ENCODE measurements around the gene MAGOH. TPM values are rescaled to one million over a fixed set of nuclear protein-coding genes. Genes with fewer than 3 reads are reported as not detected.

Gene MAGOH
- total and polyA plus RNA-seq, 8 donors = 31.8 to 88.3 (median 76.8) TPM

GRCh38 chr1:53241828-53242227 is 3.5 kb upstream of the MAGOH start:
- peaks cover 10 to 15% of the 10 kb centered on the region in 2 donors for H3K4me1 ChIP-seq
- no peak for ATAC-seq
- H3K36me3 ChIP-seq = peaks cover 0 to 11% of the 10 kb centered on the region in 2 donors
- no peak overlapping the region for H3K4me3 ChIP-seq
- H3K27ac ChIP-seq = no peak overlapping the region
- no peak for DNase-seq
- TF ChIP-seq, protein P1, sequence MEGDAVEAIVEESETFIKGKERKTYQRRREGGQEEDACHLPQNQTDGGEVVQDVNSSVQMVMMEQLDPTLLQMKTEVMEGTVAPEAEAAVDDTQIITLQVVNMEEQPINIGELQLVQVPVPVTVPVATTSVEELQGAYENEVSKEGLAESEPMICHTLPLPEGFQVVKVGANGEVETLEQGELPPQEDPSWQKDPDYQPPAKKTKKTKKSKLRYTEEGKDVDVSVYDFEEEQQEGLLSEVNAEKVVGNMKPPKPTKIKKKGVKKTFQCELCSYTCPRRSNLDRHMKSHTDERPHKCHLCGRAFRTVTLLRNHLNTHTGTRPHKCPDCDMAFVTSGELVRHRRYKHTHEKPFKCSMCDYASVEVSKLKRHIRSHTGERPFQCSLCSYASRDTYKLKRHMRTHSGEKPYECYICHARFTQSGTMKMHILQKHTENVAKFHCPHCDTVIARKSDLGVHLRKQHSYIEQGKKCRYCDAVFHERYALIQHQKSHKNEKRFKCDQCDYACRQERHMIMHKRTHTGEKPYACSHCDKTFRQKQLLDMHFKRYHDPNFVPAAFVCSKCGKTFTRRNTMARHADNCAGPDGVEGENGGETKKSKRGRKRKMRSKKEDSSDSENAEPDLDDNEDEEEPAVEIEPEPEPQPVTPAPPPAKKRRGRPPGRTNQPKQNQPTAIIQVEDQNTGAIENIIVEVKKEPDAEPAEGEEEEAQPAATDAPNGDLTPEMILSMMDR (IDR thresholded peaks at IDR 0.05) = no peak
- intact Hi-C loops (cut with DNase I) = no loop called here
- no peaks in the 10 kb centered on the region for H3K27me3 ChIP-seq
- no peaks in the 10 kb centered on the region for H3K9me3 ChIP-seq

DNA sequence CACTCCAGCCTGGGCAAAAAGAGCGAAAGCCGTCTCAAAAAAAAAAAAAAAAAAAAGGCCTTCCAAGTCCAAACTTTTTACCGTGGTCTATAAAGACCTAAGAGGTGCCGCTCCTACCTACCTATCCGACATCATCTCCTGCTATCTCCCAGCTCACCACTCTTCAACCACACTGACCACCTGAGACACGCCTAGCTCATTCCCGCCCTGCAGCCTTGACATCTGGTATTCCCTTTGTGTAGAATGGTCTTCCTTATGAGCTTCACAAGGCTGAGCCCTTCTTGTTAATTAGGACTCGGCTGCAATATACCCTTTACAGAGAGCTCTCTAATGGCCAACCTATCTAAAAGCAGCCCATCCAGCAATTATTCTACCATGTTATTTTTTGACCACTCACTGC is 680 bp downstream of the MAGOH start:
- ATAC-seq (no peak), DNase-seq (no peak)
- peak overlapping the region in 1 of 2 donors; percentile 80 for H3K27ac ChIP-seq
- H3K27me3 ChIP-seq = no peaks in the 10 kb centered on the region
- no peaks in the 10 kb centered on the region for H3K9me3 ChIP-seq
- H3K36me3 ChIP-seq = peaks cover 4 to 38% of the 10 kb centered on the region in 2 donors
- peaks cover 10 to 31% of the 10 kb centered on the region in 2 donors for H3K4me1 ChIP-seq
- intact Hi-C loops (cut with DNase I) = no loop called here
- TF ChIP-seq, protein P1 (IDR thresholded peaks at IDR 0.05) = no peak
- peak overlapping the region; percentile 82 to 96 for H3K4me3 ChIP-seq

DNA sequence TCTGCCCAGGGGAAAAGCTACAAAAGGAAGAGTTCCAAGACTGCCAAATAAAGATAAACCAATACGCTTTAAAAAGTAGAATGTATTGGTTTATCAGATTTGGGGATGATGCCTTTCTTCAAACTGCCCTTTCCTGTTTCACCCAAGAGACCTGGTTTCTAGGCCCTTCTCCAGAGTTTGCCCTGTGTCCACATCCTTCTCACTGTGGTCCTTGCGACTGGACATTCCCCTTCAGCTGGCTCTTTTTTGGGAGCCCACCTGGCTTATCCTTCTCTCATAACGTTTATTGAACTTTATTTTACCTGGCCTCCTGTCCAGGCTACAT is 17.4 kb downstream of the MAGOH start:
- intact Hi-C loops (cut with DNase I) = no loop called here
- Histone ChIP-seq H3K27me3 (no peaks in the 10 kb centered on the region), H3K4me1 (peaks cover 4 to 25% of the 10 kb centered on the region in 2 donors), H3K9me3 (no peaks in the 10 kb centered on the region), H3K36me3 (peaks cover 0 to 24% of the 10 kb centered on the region in 2 donors), H3K27ac (peak overlapping the region; percentile 93 to 96), H3K4me3 (peak overlapping the region; percentile 80 to 86)
- TF ChIP-seq, protein P1 (IDR thresholded peaks at IDR 0.05) = no peak
- no peak for DNase-seq
- no peak for ATAC-seq

DNA sequence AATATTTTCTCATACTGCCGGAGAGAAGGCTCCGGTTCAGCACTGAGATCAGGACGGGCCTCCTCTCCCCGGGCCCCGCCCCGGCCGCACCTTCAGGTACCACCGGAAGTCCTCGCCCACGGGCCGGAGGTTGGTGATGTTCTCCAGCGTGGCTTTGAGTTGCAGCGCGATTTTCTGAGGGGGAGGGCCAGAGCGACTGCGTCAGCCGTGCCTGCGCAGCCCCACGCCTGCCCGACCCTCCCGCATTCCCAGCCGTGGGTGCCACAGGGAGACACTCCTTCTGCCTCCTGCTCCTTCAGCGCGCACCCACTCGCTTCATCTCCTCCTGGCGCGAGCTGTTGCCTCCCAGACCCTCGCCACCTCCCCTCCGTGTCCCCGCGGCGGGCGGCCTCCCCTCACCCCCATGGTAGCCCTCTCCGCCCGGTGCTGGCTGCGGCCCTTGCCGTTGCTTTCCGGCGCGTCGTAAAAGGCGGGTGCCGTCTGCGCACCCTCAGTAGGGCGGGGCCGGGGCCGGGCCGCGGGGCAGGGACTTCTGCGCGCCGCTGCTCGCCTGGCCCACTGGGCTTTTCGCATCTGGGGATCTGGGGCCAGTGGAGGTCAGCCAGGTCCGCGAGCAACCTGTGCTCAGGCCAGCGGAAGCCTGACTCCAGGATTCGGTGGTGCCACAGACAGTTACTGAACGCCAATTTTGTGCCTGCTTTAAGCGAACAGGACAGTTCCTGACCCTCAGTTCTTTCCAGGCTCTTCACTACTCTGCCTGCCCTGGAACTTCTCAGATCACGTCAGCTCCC is 18.0 kb downstream of the MAGOH start, which contains the start of gene CZIB:
CZIB (minus strand) TSS at position 464 of the 791 bp plus-strand sequence; CDS start at position 405, 59 bp downstream.
- intact Hi-C loops (cut with DNase I) = no loop called here
- Histone ChIP-seq H3K36me3 (peaks cover 0 to 23% of the 10 kb centered on the region in 2 donors), H3K27me3 (no peaks in the 10 kb centered on the region), H3K4me3 (peak within 1 kb of the TSS; percentile 80 to 86), H3K27ac (peak within 1 kb of the TSS; percentile 93 to 96), H3K9me3 (no peaks in the 10 kb centered on the region), H3K4me1 (peaks cover 4 to 25% of the 10 kb centered on the region in 2 donors)
- ATAC-seq = peak; percentile 99
- TF ChIP-seq, protein P1 (IDR thresholded peaks at IDR 0.05) = no peak
- peak; percentile 93 to 99 (median 94) for DNase-seq

DNA sequence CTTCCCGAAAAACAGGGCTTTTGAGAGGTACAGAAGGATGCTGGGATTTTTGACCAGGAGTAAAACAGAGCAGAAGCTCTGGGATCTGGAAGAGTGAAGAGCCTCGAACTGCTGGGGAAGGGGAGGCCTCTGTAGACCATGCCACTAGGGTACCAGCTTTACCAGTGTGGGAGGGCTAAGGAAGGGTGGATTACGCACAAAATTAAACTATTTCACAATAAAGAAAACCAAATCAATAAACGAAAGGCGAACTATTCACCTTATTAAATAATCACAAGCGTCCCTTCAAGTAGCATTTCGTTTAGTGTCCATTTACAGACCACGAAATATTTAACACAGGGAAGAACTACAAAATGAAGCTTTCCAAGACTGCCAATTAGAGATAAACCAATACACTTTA is 18.6 kb downstream of the MAGOH start:
- Histone ChIP-seq H3K9me3 (no peaks in the 10 kb centered on the region), H3K27ac (peak overlapping the region; percentile 93 to 96), H3K4me1 (peaks cover 4 to 25% of the 10 kb centered on the region in 2 donors), H3K27me3 (no peaks in the 10 kb centered on the region), H3K4me3 (peak overlapping the region; percentile 80 to 86), H3K36me3 (peaks cover 0 to 28% of the 10 kb centered on the region in 2 donors)
- intact Hi-C loops (cut with DNase I) = no loop called here
- TF ChIP-seq, protein P1 (IDR thresholded peaks at IDR 0.05) = no peak
- ATAC-seq (no peak), DNase-seq (no peak)
